ENCODE measurements around the gene CCBE1.

CCBE1 gene

DNA sequence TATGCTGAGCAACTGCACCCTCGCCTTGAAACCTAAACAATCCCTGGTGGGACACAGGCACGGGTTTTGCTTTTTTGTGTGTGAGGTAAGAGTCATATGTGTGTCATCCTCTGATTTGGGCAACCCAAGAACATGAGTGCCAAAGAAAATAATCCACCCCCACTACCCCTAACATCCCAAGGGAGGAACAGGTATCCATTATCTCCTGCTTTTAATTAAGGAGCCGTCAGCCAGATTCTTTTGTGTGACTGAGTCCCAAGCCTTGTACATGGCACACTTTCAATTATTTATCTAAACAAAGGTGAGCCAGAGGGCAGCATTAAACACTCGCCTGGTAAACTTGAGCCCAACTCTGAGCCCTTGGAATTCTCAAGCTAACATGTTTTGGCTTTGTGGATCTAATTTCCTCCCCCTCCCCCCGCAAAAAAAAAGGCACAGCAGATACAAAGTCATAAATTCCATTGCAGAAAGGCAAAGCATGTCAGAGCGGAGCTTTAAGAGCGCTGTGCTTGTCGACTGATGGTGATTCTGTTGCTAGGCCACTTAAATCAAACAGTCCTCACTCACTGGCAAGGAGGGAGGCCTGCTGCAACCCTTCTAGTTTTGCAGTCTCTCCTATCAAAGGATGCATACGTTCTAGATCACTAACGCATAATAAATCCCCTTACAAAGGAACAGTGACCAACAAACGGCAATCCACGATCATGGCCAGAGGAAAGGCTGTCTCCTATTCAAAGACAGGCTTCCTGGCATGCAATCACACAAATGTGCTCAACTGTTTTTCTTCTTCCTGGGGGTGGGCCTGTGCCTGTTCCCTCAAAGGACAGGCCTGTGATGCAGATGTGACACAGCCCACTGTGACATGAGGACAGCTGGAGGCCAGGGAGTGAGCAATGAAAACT, 194.7 kb downstream of the CCBE1 start:
- TF ChIP-seq, protein P1, sequence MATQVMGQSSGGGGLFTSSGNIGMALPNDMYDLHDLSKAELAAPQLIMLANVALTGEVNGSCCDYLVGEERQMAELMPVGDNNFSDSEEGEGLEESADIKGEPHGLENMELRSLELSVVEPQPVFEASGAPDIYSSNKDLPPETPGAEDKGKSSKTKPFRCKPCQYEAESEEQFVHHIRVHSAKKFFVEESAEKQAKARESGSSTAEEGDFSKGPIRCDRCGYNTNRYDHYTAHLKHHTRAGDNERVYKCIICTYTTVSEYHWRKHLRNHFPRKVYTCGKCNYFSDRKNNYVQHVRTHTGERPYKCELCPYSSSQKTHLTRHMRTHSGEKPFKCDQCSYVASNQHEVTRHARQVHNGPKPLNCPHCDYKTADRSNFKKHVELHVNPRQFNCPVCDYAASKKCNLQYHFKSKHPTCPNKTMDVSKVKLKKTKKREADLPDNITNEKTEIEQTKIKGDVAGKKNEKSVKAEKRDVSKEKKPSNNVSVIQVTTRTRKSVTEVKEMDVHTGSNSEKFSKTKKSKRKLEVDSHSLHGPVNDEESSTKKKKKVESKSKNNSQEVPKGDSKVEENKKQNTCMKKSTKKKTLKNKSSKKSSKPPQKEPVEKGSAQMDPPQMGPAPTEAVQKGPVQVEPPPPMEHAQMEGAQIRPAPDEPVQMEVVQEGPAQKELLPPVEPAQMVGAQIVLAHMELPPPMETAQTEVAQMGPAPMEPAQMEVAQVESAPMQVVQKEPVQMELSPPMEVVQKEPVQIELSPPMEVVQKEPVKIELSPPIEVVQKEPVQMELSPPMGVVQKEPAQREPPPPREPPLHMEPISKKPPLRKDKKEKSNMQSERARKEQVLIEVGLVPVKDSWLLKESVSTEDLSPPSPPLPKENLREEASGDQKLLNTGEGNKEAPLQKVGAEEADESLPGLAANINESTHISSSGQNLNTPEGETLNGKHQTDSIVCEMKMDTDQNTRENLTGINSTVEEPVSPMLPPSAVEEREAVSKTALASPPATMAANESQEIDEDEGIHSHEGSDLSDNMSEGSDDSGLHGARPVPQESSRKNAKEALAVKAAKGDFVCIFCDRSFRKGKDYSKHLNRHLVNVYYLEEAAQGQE (IDR thresholded peaks at IDR 0.05; ENCODE audit: insufficient replicate concordance, low read depth): no peak
- TF ChIP-seq CTCF (IDR thresholded peaks at IDR 0.05; ENCODE audit: insufficient read depth, low read length) (no peak), GABPA (IDR thresholded peaks at IDR 0.05; ENCODE audit: low read depth) (no peak), POLR2AphosphoS5 (IDR thresholded peaks at IDR 0.05; ENCODE audit: low read depth) (no peak), SPI1 (IDR thresholded peaks at IDR 0.05; ENCODE audit: borderline replicate concordance, low read depth) (no peak)
- no peak for DNase-seq (ENCODE audit: low read depth in 1 of 2, low spot score in 1 of 2)
- Histone ChIP-seq H3K27ac (replicated peaks) (no peak overlapping the region), H3K27me3 (ENCODE audit: insufficient read depth, poor library complexity, severe bottlenecking) (peaks cover 3% of the 10 kb centered on the region), H3K4me3 (replicated peaks; ENCODE audit: insufficient read depth, low read length) (no peak overlapping the region)

DNA sequence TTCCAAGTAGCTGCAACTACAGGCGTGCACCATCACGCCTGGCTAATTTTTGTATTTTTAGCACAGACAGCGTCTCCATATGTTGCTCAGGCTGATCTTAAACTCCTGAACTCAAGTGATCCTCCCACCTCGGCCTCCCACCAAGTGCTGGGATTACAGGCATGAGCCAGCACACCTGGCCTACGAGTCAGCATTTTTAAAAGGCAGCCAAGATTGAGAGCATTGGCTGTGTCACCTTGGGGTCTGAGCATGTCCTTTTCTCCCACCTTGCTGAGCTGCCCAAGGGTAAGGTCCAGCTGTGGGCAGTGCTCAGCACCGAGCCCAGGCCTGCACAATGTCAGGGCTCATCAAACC, 195.3 kb downstream of the CCBE1 start:
- Histone ChIP-seq H3K4me3 (replicated peaks; ENCODE audit: insufficient read depth, low read length) (no peak overlapping the region), H3K27me3 (ENCODE audit: insufficient read depth, poor library complexity, severe bottlenecking) (peaks cover 3% of the 10 kb centered on the region), H3K27ac (replicated peaks) (no peak overlapping the region)
- TF ChIP-seq CTCF (IDR thresholded peaks at IDR 0.05; ENCODE audit: insufficient read depth, low read length) (no peak), POLR2AphosphoS5 (IDR thresholded peaks at IDR 0.05; ENCODE audit: low read depth) (no peak)
- TF ChIP-seq, protein P1 (IDR thresholded peaks at IDR 0.05; ENCODE audit: insufficient replicate concordance, low read depth): no peak
- DNase-seq (ENCODE audit: low read depth in 1 of 2, low spot score in 1 of 2): no peak

DNA sequence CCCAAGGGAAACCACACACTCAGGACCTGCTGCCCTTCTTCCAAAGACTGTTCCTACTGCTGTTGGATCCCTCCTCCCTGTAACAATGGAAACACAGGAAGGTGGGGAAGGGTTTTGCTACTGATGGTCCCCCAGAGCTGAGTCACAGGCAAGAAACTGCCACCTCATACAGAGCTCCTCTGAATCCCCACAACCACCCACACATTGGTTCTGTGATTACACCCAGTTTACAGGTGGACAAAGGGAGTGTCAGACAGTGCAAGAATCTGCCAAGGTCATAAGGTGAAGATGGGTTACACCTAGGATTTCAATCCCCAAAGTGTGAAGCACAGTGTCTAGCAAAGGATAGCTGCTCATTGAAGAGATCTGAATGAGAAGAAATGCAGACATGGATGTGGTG, 196.5 kb downstream of the CCBE1 start:
- Histone ChIP-seq H3K27ac (replicated peaks) (no peak overlapping the region), H3K27me3 (ENCODE audit: insufficient read depth, poor library complexity, severe bottlenecking) (peaks cover 3% of the 10 kb centered on the region), H3K4me3 (replicated peaks; ENCODE audit: insufficient read depth, low read length) (no peak overlapping the region)
- no peak for DNase-seq (ENCODE audit: low read depth in 1 of 2, low spot score in 1 of 2)
- TF ChIP-seq, protein P1 (IDR thresholded peaks at IDR 0.05; ENCODE audit: insufficient replicate concordance, low read depth): no peak
- no peak for TF ChIP-seq GABPA (IDR thresholded peaks at IDR 0.05; ENCODE audit: low read depth)
- TF ChIP-seq SPI1 (IDR thresholded peaks at IDR 0.05; ENCODE audit: borderline replicate concordance, low read depth): no peak
- no peak for TF ChIP-seq POLR2AphosphoS5 (IDR thresholded peaks at IDR 0.05; ENCODE audit: low read depth)
- TF ChIP-seq CTCF (IDR thresholded peaks at IDR 0.05; ENCODE audit: insufficient read depth, low read length): no peak

Measured in HL-60 (cell line).